ENCODE results near the gene GPR160.

Gene GPR160

DNA sequence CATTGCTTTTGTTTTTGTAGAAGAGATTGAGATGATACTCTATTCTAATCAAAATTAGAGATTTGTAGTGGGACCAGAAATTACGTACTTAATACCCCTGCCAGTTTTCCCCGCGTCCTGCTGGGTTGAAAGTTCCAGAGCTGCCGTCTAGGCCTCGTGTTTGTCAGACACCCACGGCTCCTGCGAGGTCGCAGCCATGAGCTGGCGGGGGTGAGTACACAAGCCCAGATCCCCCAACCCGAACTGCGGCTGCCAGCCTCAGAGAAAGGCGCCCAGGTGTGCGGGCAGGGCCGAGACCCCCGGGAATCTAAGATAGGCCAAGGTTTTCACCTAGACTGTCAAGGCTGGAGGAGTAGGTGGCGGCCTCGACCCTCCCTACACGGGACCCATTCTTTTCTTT, 26.3 kb downstream of the GPR160 start:
- no peak for DNase-seq (ENCODE audit: low read depth in 2 of 2)

DNA sequence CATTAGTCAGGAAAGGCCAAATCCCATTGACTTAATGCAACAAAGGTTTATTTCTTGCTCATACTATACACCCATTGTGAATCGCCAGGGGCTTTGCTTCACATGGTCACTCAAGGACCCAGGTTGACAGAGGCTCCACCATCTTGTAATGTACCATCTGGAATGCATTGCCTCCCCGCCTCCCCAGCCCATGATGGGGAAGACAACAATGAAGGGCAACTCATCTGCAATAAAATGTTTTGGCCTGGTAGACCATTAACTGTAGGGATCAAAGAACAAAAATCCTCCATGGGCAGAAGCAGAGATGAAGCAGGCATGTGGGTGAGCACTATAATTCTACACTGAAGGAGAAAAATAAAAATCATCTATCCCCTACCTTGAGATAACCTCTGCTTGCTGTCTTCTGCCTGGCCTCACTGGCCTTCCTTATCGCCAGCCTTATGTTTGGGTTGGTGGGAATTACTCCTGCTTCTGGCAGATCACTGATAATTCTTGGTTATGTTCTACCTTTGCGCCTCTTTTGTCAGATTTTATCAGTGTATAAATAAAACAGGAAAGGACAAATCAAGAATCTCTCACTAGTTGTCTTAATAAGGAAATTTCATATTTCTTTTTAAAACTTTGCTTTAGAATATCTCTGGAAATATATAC, 37.8 kb downstream of the GPR160 start:
- no peak for DNase-seq (ENCODE audit: low read depth in 2 of 2)

DNA sequence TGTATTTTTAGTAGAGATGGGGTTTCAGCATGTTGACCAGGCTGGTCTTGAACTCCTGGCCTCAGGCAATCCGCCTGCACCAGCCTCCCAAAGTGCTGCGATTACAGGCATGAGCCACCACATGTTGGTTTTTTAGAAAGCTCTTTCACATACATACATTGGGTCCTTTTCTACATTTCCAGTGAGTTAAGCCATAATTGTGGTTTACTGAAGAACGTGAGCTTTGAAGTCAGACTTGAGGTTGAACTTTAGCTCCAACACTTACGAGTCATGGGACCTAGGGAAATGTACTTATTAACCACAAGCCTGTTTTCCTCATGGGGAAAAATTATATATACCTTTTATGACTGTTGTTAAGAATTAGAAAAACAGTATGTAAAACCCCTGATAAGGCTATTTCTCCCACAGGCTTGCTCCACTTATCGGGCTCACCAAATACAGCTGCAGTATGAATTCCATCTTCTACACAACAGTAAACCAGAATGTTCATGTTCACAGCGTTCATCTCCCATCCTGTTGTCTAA, 39.0 kb downstream of the GPR160 start:
- no peak for DNase-seq (ENCODE audit: low read depth in 2 of 2)

DNA sequence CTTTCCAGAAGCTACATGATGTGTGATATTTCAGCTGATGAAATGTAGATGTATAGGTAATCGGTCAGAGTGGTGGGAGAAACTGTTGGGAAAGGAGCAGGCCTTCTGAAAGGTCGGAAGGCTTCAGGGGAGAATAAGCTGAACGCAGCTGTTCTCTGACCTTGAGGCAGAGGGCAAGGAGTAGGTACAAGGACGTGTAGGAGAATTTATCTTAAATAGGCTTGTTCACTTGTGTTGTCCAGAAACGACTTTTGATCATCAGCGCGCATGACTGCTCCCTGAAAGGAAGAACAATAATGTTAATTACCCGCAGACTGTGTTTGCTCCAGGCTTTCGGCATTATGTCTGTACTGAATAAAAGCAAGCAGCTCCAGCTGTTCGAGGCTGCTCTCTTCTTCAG, 39.6 kb downstream of the GPR160 start:
- no peak for DNase-seq (ENCODE audit: low read depth in 2 of 2)

DNA sequence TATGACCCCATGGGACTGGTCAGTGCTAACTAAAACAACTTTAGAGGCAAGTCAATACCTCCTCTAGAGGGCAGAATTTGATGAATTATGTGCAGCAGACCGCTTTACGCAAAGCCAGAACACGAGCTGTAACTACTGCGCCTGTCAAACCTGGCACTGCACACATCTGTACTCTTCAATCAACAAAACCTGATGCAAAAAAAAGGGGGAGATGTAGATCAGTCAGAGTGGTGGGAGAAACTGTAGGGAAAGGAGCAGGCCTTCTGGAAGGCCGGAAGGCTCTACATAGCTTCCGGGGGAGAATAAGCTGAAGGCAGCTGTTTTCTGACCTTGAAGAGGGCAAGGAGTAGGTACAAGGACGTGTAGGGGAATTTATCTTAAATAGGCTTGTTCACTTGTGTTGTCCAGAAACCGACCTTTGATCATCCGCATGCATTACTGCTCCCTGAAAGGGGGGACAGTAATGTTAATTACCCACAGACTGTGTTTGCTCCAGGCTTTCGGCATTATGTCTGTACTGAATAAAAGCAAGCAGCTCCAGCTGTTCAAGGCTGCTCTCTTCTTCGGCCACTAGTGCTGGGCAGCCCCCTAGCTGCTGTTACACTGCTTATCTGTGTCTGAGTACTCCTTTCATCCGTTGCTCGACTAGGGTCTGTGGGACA, 41.0 kb downstream of the GPR160 start:
- DNase-seq (ENCODE audit: low read depth in 2 of 2), result no peak

DNA sequence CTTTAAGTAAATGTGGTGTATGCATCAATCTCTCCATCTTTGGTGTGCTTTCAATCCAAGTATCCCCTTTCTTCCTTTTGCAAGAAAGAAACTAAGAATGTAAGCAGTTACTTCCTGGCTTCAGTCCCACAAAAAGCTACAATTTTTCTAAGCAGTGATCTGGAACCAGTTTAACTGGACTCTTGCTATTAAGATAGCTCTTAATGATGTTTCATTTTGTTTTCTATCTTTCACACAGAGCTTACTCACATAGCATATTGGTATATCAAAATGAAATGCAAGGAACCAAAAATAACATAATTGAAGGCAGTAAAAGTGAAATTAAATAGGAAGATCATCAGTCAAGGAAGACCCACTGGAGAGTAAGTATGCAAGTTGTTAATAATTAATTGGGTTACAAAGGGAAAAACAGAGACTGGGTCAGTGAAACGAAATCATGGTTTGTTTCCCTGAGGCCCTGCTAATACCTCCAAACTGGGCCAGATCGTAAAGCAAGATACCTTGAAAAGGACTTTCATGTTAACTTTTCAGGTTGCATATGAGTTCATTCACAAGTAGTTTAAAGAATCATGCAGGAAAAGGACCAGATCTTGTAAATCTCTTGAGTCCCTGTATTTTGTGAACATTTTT, 41.9 kb downstream of the GPR160 start:
- no peak for DNase-seq (ENCODE audit: low read depth in 2 of 2)

DNA sequence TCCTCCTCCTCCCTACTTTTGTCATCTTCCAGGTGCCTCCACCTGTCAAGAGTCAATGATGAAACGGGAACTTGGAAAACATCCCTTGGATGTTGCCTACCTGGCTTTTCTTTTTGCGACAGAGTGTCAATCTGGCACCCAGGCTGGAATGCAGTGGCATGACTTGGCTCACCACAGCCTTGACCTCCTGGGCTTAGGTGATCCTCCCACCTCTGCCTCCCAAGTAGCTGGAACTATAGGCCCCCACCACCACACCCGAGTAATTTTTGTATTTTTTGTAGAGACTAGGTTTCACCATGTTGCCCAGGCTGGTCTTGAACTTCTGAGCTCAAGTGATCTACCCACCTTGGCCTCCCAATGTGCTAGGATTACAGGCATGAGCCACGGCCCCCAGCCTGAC, 42.8 kb downstream of the GPR160 start:
- no peak for DNase-seq (ENCODE audit: low read depth in 2 of 2)

DNA sequence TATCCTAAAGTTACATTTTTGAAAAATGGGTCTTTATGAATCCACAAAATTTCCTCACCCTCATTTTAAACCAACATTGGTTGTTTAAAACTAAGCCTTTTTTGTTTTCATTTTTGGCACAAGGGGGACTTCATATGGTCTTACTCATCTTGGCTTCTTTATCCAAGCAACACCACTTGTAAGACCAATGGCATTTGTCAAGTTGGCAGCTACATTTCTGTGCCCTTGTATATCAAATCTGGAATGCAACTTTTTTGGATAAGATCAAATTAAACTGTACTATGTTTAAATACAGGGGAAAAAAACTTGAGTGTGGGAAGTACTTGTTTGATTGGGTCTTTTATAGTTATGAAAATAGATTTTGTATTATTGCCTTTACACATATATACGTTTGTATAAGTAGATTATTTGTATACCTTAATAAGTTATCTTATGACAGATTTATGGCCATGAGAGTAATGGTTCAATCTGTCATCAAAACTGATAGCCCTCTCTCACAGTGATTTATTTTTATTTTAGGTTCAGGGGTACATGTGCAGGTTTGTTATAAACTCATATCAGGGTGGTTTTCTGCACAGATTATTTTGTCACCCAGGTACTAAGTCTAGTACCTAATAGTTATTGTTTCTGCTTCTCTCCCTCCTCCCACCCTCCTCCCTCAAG, 43.4 kb downstream of the GPR160 start:
- no peak for DNase-seq (ENCODE audit: low read depth in 2 of 2)

DNA sequence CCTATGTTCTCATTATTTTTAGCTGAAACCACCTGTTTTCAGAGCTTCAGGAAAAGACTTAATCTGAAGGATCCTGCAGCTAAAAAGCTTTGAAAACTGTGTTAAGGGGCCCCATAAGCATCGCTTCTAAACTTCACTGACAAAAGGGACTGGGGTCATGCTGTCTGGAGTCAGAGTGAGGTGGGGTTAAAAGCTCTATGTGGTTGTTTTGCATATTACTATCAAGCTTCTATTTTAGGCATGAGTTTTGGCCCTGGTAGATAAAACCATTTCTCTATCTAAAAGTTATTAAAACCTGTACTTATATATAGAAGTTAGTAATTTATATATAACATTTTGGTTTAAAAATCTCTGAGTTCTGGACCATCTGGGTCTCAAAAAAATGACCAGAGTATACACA, 45.5 kb downstream of the GPR160 start:
- no peak for DNase-seq (ENCODE audit: low read depth in 2 of 2)

DNA sequence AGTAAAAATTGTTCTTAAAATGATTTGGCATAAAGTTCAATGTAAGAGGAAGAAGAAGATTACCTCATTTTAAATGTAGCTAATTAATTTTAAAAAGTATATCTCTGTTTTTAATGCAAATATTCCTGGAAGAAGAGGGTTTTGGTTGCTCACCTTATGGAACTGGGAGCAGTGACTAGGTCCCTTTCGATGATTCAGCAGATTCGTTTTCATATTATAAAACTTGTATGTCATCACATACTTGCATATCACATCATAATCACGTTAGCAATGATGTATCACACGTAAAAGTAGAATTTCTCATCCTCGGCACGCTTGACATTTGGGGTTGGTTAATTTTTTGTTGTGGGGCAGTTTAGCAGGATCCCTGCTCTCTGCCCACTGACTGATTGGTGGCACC, 47.6 kb downstream of the GPR160 start:
- DNase-seq (ENCODE audit: low read depth in 2 of 2), result no peak

DNA sequence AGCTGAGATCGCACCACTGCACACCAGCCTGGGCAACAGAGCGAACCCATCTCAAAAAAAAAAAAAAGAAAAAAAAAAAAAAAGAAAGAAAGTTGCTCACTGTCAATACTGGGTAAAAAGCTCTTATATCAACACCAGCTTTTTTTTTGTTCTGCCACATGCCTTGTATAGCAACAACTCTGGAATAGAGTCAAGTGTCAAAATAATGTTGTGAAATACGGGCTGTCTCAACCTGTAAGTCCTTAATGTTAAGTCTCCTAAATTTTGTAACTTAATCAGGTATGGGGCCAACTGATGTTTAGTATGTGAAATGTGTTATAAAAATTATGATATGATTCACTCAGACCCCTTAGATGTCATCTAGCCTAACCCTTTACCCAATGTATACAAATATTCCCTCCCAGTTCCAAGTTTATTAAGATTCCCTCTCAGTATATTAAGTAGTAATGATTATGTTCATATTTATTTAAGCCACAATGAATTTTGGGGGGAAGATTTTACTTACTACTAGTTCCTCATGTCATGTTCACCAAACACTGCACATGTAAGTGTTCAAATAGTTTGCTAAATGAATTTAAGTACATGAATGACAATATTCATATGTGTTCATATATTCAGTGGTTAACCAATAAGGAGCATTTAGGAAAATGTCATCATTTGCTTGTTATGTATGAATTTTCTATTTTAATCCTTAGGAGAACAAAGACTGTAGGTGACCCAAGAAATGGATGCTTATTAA, 52.2 kb downstream of the GPR160 start:
- no peak for DNase-seq (ENCODE audit: low read depth in 2 of 2)

DNA sequence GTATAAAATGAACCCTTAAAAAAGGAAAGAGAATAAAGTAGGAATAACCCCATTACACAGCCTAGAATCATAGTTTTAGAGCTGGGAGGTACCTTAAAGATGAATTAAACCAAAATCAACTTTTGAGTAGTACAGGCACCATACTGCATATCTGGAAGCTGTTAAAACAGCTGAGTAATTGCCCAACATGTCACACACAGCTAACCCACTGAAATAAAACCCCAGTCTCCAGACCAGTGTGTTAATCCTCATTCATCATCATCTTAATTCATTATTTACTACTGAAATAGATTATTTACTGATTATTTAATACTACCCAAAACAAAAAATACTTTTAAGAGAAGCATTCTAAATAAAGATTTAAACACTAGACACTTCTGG, 52.8 kb downstream of the GPR160 start:
- no peak for DNase-seq (ENCODE audit: low read depth in 2 of 2)

DNA sequence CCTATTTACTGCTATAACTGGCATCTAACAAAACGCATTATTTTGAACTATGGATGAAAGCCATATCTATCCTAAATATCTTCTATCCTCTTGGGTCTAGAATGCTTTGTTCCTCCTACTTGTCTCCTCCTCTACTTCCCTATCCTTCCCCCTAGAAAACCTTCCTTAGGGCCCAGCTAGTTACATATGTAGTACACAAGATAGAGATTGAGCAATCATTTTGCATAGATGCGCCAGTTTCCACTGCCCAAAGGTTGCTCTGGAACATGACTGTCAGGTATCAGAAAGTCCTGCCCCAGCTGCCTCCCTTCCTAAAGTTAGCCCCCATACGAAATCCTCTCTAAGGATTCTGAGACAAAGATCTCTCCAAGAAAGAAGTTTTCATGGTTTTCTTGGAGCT, 55.1 kb downstream of the GPR160 start:
- DNase-seq (ENCODE audit: low read depth in 2 of 2), result no peak

DNA sequence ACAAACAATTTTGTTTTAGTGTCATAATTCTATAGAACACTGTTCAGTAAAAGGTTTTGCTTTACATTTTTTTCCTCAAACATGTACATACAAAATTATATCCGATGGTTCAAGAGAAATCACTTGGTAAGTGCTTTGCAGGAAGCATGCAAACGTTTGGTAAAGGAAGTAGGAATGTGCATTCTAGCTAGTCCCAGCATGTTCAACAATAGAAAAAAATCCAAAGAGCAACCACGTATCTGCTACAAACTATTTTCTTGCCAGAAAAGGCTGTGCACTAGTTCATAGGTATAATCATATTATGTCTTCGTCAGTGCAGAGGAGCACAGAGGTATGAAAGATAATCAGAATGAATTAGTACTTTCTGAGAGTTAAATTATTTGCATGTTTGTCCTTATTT, 58.0 kb downstream of the GPR160 start:
- no peak for DNase-seq (ENCODE audit: low read depth in 2 of 2)

DNA sequence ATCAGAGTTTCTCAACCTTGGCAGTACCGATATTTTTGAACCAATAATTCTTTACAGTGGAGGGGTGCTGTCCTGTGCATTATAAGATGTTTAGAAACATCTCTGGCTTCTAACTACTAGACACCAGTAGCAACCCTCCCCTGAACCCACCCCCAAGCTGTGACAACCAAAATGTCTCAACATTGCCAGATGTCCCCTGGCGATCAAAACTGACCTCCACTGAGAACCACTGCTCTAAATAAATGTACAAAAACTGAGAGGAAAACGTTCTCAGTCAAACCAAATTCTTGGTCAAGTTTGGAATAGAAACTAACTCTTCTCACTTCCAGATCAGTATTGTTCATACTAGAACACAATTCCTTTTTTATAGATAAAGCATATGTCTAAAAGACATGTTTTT, 58.5 kb downstream of the GPR160 start:
- no peak for DNase-seq (ENCODE audit: low read depth in 2 of 2)

DNA sequence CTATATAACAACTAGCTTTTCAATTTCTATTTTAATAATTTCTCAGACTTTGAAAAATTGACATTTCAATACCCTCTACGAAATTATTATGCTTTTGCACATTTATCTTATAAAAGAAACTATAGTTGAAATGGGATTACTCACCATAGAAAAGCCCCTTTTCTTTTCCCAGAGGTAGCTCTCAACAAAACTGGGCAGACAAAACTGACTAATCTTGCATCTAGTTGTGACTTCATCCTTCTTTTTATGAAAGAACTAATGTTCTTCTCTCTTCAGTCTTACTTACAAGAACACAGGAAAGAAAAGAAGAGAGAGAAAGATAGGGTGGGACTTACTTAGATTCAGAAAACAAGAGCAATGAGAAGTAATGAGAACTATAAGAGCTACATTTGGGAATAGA, 61.0 kb downstream of the GPR160 start:
- DNase-seq (ENCODE audit: low read depth in 2 of 2), result no peak

DNA sequence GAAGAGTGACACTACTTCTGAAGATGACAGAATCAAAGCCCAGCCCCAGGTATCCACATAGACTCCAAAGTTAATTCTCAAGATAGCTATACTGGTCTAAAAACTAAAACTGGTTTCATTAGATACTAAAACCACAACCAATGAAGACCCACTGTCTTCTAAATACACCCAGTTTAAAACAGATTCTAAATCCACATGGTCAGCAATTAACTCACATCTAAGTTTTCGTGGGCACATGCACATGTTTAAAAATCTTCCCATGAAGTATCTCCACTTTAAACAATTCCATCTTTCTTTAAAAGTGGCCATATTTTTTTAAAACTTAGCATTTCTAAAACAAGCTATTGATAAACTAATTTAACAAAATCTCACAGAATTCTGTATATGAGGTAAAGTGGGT, 63.1 kb downstream of the GPR160 start:
- DNase-seq (ENCODE audit: low read depth in 2 of 2), result no peak

DNA sequence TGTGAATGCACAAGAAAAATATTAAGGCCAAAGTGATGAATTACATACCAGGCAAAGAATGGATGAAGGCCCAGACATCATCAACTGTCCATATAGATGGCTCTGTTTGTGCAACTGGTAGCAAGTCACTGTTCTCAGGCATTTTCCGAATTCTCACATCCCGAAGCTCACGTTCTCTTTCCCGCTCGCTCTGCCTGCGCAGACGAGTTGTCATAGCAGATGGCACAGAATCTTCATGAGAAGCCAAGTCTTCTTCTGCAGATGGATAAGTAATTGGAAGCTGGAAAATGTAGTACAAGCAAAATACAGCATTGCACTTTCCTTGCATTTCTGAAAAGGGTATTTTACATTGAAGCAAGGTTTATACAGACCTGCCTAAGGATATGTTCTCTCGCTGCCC, 64.6 kb downstream of the GPR160 start:
- DNase-seq (ENCODE audit: low read depth in 2 of 2), result no peak

DNA sequence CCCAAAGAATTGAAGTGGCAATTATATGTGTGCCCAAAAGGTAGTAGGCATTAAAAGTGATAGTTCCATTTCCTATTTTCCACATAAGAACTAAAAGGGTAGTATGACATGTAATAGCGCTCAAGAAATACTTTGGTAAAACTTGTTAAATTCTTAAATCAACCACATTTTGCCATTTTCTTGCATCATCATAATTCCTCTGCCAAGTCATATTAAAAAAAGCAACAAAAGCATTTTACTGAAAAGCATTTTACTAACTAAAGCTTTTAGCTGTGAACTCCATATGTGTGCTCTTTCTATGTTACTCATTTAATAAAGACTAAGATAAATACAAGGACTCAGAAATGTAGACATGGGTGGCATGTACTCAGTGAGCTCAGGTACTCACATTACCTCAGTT, 70.1 kb downstream of the GPR160 start:
- DNase-seq (ENCODE audit: low read depth in 2 of 2), result no peak

DNA sequence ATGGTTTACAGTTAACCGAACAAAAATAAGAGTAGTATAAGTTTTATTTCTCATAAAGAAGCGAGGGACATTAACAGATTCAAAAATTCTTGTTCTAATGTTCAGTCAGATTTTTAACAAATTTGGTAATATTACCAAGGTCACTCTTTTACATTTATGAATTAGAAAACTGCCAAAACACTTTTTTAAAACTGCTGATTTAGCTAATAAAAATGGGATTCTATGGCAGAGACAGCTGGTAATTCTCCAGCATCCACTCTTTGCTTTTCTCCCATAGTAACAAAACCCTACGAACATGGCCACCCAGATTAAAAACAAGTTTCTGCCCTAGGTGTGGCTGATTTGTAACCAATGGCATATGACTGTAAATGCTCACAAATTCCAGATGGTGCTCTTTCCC, 71.2 kb downstream of the GPR160 start:
- no peak for DNase-seq (ENCODE audit: low read depth in 2 of 2)

DNA sequence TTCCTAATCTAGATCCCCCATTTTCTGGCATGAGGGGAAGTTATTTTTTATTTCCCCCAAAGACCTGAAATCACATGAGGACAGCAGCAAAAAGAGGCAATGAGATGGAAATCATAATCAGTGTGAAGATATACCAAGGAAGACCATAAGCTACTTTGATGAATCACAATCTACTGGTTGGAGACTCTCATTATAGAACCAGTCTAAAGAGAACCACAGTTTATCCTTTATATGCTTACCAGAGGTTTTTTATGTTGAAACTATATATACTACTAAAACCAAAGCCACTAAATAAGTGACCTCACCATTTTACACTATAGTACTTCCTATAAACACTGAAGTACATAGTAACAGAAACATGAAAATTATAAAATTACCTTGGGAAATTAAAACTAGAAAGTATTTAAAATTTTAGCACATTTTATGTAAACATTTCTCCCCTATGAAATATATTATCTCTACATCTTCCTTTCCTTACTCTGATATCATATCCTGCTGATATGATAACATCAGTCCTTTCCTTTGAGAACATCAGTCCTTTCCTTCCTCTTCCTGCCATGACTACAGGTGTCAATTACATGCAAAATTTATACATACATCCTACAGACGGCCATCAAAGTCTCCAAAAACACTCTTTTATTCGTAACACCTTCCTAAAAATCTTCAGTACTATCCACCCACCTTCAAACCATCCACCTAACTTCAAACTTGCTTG, 71.9 kb downstream of the GPR160 start:
- no peak for DNase-seq (ENCODE audit: low read depth in 2 of 2)

All from stimulated activated CD8-positive, alpha-beta memory T cell treated with anti-CD3 and anti-CD28 coated beads, Interleukin-7, amount 100 ng/mL, for 4 hours (primary cell).